Stomach (tissue), 9 donors: ENCODE measurements around the gene ASS1. TPM values are rescaled to one million over a fixed set of nuclear protein-coding genes. Genes with fewer than 3 reads are reported as not detected.

Experiments used
- DNase-seq, 2 donors: peaks; one replicate each; pipeline versions ENCODE4 v3.0.0 to v3.0.0-alpha.2; 2013 to 2019
- H3K27ac ChIP-seq, 5 donors: fragments of 200-600 bp in 4 of 5; sonication (generic) in 4 of 5; one replicate each; pipeline ENCODE4 v1.5.1; 2013 to 2019; ENCODE audit warnings: mild to moderate bottlenecking in 1 of 5, moderate library complexity in 1 of 5
- H3K27me3 ChIP-seq, 3 donors: fragments of 200-600 bp; sonication (generic); one replicate each; pipeline ENCODE4 v1.5.1; 2017 to 2019; ENCODE audit warnings: mixed run types in 1 of 3
- H3K36me3 ChIP-seq, 4 donors: fragments of 200-600 bp; sonication (generic); 1 replicate in 3 of 4; 2 replicates in 1 of 4; pipeline ENCODE4 v1.5.1; 2016 to 2019
- H3K4me1 ChIP-seq, 4 donors: fragments of 200-600 bp; sonication (generic); one replicate each; pipeline ENCODE4 v1.5.1; 2016 to 2019
- H3K4me3 ChIP-seq, 4 donors: fragments of 200-600 bp; sonication (generic) in 3 of 4; one replicate each; pipeline ENCODE4 v1.5.1; 2016 to 2019; ENCODE audit warnings: mild to moderate bottlenecking in 1 of 4
- H3K9me3 ChIP-seq, 4 donors: fragments of 200-600 bp; sonication (generic); one replicate each; pipeline ENCODE4 v1.5.1; 2016 to 2019
- CTCF ChIP-seq, 7 experiments: fragments of 450-650 bp in 4 of 7; fragments of 200-600 bp in 3 of 7; sonication (generic) in 3 of 7; IDR thresholded peaks; one replicate each; pipeline ENCODE4 v1.5.1; 2016 to 2019; ENCODE audit warnings: antibody characterized with exemption in 7 of 7, control low read depth in 2 of 7, mild to moderate bottlenecking in 1 of 7
- EP300 ChIP-seq: sonication (generic); formaldehyde crosslinking; IDR thresholded peaks from one replicate; pipeline ENCODE4 v1.6.1; 2017; ENCODE audit warnings: antibody characterized with exemption
- POLR2A ChIP-seq, 4 donors: fragments of 450-650 bp; IDR thresholded peaks; one replicate each; pipeline ENCODE4 v1.6.1; 2016; ENCODE audit warnings: antibody characterized with exemption in 4 of 4, control low read depth in 2 of 4, mild to moderate bottlenecking in 1 of 4, moderate library complexity in 1 of 4
- POLR2AphosphoS5 ChIP-seq, 3 donors: sonication (generic); formaldehyde crosslinking; IDR thresholded peaks; one replicate each; pipeline ENCODE4 v1.6.1; 2016; ENCODE audit warnings: antibody characterized with exemption in 3 of 3
- WGBS, 5 donors: extraction: QIAGEN DNeasy Blood & Tissue Kit in 3 of 5; methylation state at CpG; one replicate each; pipeline versions ENCODE4 v1.1.5 to v1.1.7; 2013 to 2018; 5-methylcytosine and 5-hydroxymethylcytosine counted together
- intact Hi-C: fragments of 100-400 bp; cut with DNase I; formaldehyde crosslinking; loops from one replicate; pipeline ENCODE4 v1.15.1; 2023; ENCODE audit warnings: low total_unique reads
- polyA plus RNA-seq, 3 donors: library from polyadenylated mRNA; stranded (reverse); fragments of 200-250 nt; gene quantifications; one replicate each; pipeline ENCODE4 v1.2.3, GENCODE V29; 2013
- total RNA-seq, 5 donors: library from RNA; depleted of rRNA; stranded (reverse); fragments of >200 nt; gene quantifications; one replicate each; pipeline versions ENCODE4 v1.1.0 to v1.2.3, GENCODE V29; 2014 to 2016
- donor health status: healthy with polysubstance abuse.
- donor health status: Bipolar disorder and iron deficiency.
- donor health status: healthy.

ASS1 gene
- total and polyA plus RNA-seq, 8 donors: 9.8 to 147 (median 60.1) TPM

GRCh38 chr9:130519927-130520326 is 75.2 kb downstream of the ASS1 start:
- Histone ChIP-seq H3K9me3 (no peaks in the 10 kb centered on the region), H3K4me3 (no peak overlapping the region), H3K27me3 (peaks cover 0 to 35% (median 8%) of the 10 kb centered on the region in 3 donors), H3K4me1 (no peaks in the 10 kb centered on the region), H3K36me3 (no peaks in the 10 kb centered on the region), H3K27ac (no peak overlapping the region)
- TF ChIP-seq POLR2AphosphoS5 (IDR thresholded peaks at IDR 0.05): no peak
- no peak for TF ChIP-seq CTCF (IDR thresholded peaks at IDR 0.05)
- no peak for DNase-seq
- intact Hi-C loops: no loop called here
- WGBS, 5 donors: 86 to 96% (median 92%) methylated on average over 5 of the region's 5 CpGs

GRCh38 chr9:130521715-130522114 is 77.0 kb downstream of the ASS1 start:
- H3K9me3 ChIP-seq: no peaks in the 10 kb centered on the region

GRCh38 chr9:130522233-130522808 is 77.6 kb downstream of the ASS1 start:
- H3K9me3 ChIP-seq: no peaks in the 10 kb centered on the region
- intact Hi-C loops: no loop called here
- no peaks in the 10 kb centered on the region for H3K4me1 ChIP-seq
- H3K4me3 ChIP-seq: no peak overlapping the region
- peaks cover 0 to 46% (median 14%) of the 10 kb centered on the region in 3 donors for H3K27me3 ChIP-seq
- TF ChIP-seq EP300: no peak
- H3K27ac ChIP-seq: no peak overlapping the region
- WGBS, 5 donors: 65 to 70% (median 67%) methylated on average over 7 of the region's 7 CpGs
- no peaks in the 10 kb centered on the region for H3K36me3 ChIP-seq
- DNase-seq: no peak

More at GRCh38 chr9:130521715-130522114, 77.0 kb downstream of the ASS1 start:
- TF ChIP-seq CTCF (IDR thresholded peaks at IDR 0.05) (no peak), POLR2A (IDR thresholded peaks at IDR 0.05) (no peak), POLR2AphosphoS5 (IDR thresholded peaks at IDR 0.05) (no peak), EP300 (no peak)
- Histone ChIP-seq H3K4me3 (no peak overlapping the region), H3K4me1 (no peaks in the 10 kb centered on the region), H3K27me3 (peaks cover 0 to 41% (median 8%) of the 10 kb centered on the region in 3 donors), H3K36me3 (no peaks in the 10 kb centered on the region), H3K27ac (no peak overlapping the region)
- intact Hi-C loops: no loop called here
- no peak for DNase-seq
- 81 to 93% (median 89%) methylated on average over 5 of the region's 5 CpGs for WGBS, 5 donors

GRCh38 chr9:130523921-130524320 is 79.2 kb downstream of the ASS1 start:
- DNase-seq: peak in 1 of 2 donors; percentile 23
- no peak overlapping the region for H3K27ac ChIP-seq
- intact Hi-C loops: no loop called here
- no peaks in the 10 kb centered on the region for H3K4me1 ChIP-seq
- no peaks in the 10 kb centered on the region for H3K36me3 ChIP-seq
- H3K9me3 ChIP-seq: no peaks in the 10 kb centered on the region
- H3K27me3 ChIP-seq: peaks cover 0 to 52% (median 16%) of the 10 kb centered on the region in 3 donors
- H3K4me3 ChIP-seq: no peak overlapping the region
- WGBS, 5 donors: 11 to 43% (median 35%) methylated on average over 5 to 12 of the region's 12 CpGs
- no peak for TF ChIP-seq POLR2A (IDR thresholded peaks at IDR 0.05)

GRCh38 chr9:130526193-130526853 is 81.6 kb downstream of the ASS1 start:
- H3K27me3 ChIP-seq: peaks cover 0 to 52% (median 16%) of the 10 kb centered on the region in 3 donors
- TF ChIP-seq EP300 (no peak), CTCF (IDR thresholded peaks at IDR 0.05) (no peak), POLR2A (IDR thresholded peaks at IDR 0.05) (no peak)
- 79 to 84% (median 81%) methylated on average over 16 to 18 of the region's 18 CpGs for WGBS, 5 donors
- no peaks in the 10 kb centered on the region for H3K36me3 ChIP-seq
- H3K4me3 ChIP-seq: no peak overlapping the region
- H3K9me3 ChIP-seq: no peaks in the 10 kb centered on the region
- no peak for DNase-seq
- intact Hi-C loops: no loop called here
- no peaks in the 10 kb centered on the region for H3K4me1 ChIP-seq
- no peak overlapping the region for H3K27ac ChIP-seq
